Gastroesophageal sphincter (tissue), 4 donors: Measurements from ENCODE around the gene PKN1. TPM values are rescaled to one million over a fixed set of nuclear protein-coding genes. Genes with fewer than 3 reads are reported as not detected.

ENCODE experiments used
- ATAC-seq: fragments of 150-250 bp; one replicate; pipeline ENCODE4 v1.9.1; 2016; ENCODE audit warnings: mild to moderate bottlenecking, moderate library complexity
- H3K27ac ChIP-seq, 4 donors: fragments of 200-600 bp; sonication (generic) in 3 of 4; 1 replicate in 3 of 4; 2 replicates in 1 of 4; pipeline ENCODE4 v1.5.1; 2016 to 2019
- H3K27me3 ChIP-seq: fragments of 200-600 bp; sonication (generic); one replicate; pipeline ENCODE4 v1.5.1; 2019
- H3K36me3 ChIP-seq, 2 donors: fragments of 200-600 bp; sonication (generic); one replicate each; pipeline ENCODE4 v1.5.1; 2019; ENCODE audit warnings: control low read depth in 1 of 2
- H3K4me1 ChIP-seq, 3 donors: fragments of 200-600 bp; sonication (generic); 1 replicate in 2 of 3; 2 replicates in 1 of 3; pipeline ENCODE4 v1.5.1; 2016 to 2019; ENCODE audit warnings: control low read depth in 2 of 3
- H3K4me3 ChIP-seq, 2 donors: fragments of 200-600 bp; sonication (generic); one replicate each; pipeline ENCODE4 v1.5.1; 2019; ENCODE audit warnings: mild to moderate bottlenecking in 1 of 2, moderate library complexity in 1 of 2
- H3K9me3 ChIP-seq, 3 donors: fragments of 200-600 bp; sonication (generic); one replicate each; pipeline ENCODE4 v1.5.1; 2017 to 2019; ENCODE audit warnings: control low read depth in 2 of 3
- CTCF ChIP-seq, 4 experiments: fragments of 200-600 bp in 2 of 4; fragments of 450-650 bp in 2 of 4; sonication (generic) in 1 of 4; IDR thresholded peaks; one replicate each; pipeline ENCODE4 v1.5.1; 2017 to 2019; ENCODE audit warnings: antibody characterized with exemption in 4 of 4, mild to moderate bottlenecking in 2 of 4, moderate library complexity in 2 of 4
- EP300 ChIP-seq: sonication (generic); formaldehyde crosslinking; IDR thresholded peaks from one replicate; pipeline ENCODE4 v1.6.1; 2017; ENCODE audit warnings: antibody characterized with exemption, mild to moderate bottlenecking
- POLR2A ChIP-seq, 2 donors: fragments of 450-650 bp; IDR thresholded peaks; one replicate each; pipeline ENCODE4 v1.6.1; 2017; ENCODE audit warnings: antibody characterized with exemption in 2 of 2, mild to moderate bottlenecking in 2 of 2, moderate library complexity in 1 of 2
- POLR2AphosphoS5 ChIP-seq: sonication (generic); formaldehyde crosslinking; IDR thresholded peaks from one replicate; pipeline ENCODE4 v1.6.1; 2017; ENCODE audit warnings: antibody characterized with exemption
- WGBS, 2 donors: methylation state at CpG; one replicate each; pipeline ENCODE4 v1.1.5; 2018; ENCODE audit warnings: low coverage in 1 of 2; 5-methylcytosine and 5-hydroxymethylcytosine counted together
- total RNA-seq, 4 donors: library from RNA; depleted of rRNA; stranded (reverse); fragments of >200 nt; gene quantifications; one replicate each; pipeline ENCODE4 v1.1.0, GENCODE V29; 2016

Gene PKN1
- total RNA-seq, 4 donors from 2014 or later: 98.2 to 286 (median 139) TPM

GRCh38 chr19:14517446-14517839, 84.3 kb downstream of the PKN1 start:
- 2% methylated on average over 9 of the region's 32 CpGs; no CpG with 5 or more reads in 1 of the 2 donors for WGBS, 2 donors
- peaks cover 0 to 50% (median 30%) of the 10 kb centered on the region in 3 donors for H3K4me1 ChIP-seq

GRCh38 chr19:14517840-14518505, 84.9 kb downstream of the PKN1 start, which contains the start of gene DNAJB1:
Gene DNAJB1 (minus strand): TSS chr19:14518397. CDS start chr19:14518349, 48 bp downstream.
- H3K9me3 ChIP-seq: no peaks in the 10 kb centered on the region
- H3K27me3 ChIP-seq: no peaks in the 10 kb centered on the region
- peak; percentile 90 for ATAC-seq
- H3K4me3 ChIP-seq: peak within 1 kb of the TSS; percentile 82 to 94
- peak within 1 kb of the TSS; percentile 96 to 99 (median 98) for H3K27ac ChIP-seq
- WGBS, 2 donors: 2% methylated on average over 9 of the region's 82 CpGs; no CpG with 5 or more reads in 1 of the 2 donors
- H3K36me3 ChIP-seq: peaks cover 0 to 39% of the 10 kb centered on the region in 2 donors
- TF ChIP-seq POLR2A (IDR thresholded peaks at IDR 0.05) (peak; percentile 97 to 98), CTCF (IDR thresholded peaks at IDR 0.05) (no peak), POLR2AphosphoS5 (peak; percentile 95), EP300 (no peak)
- H3K4me1 ChIP-seq: peaks cover 0 to 50% (median 30%) of the 10 kb centered on the region in 3 donors

More at GRCh38 chr19:14517446-14517839, 84.3 kb downstream of the PKN1 start:
- no peaks in the 10 kb centered on the region for H3K9me3 ChIP-seq
- H3K27ac ChIP-seq: peak overlapping the region; percentile 96 to 99 (median 98)
- peaks cover 0 to 41% of the 10 kb centered on the region in 2 donors for H3K36me3 ChIP-seq
- peak overlapping the region; percentile 82 to 94 for H3K4me3 ChIP-seq
- ATAC-seq: no peak
- no peak for TF ChIP-seq POLR2A (IDR thresholded peaks at IDR 0.05)
- TF ChIP-seq POLR2AphosphoS5: no peak
- TF ChIP-seq CTCF (IDR thresholded peaks at IDR 0.05): no peak
- TF ChIP-seq EP300: no peak
- H3K27me3 ChIP-seq: no peaks in the 10 kb centered on the region

- ATAC-seq: no peak
- H3K27me3 ChIP-seq: no peaks in the 10 kb centered on the region
- H3K27ac ChIP-seq: peak overlapping the region; percentile 64 to 99 (median 98)
- TF ChIP-seq CTCF (IDR thresholded peaks at IDR 0.05) (no peak), POLR2AphosphoS5 (no peak), POLR2A (IDR thresholded peaks at IDR 0.05) (no peak), EP300 (no peak)
- H3K36me3 ChIP-seq: peaks cover 0 to 25% of the 10 kb centered on the region in 2 donors
- 89 to 94% methylated on average over 13 to 18 of the region's 22 CpGs for WGBS, 2 donors
- H3K9me3 ChIP-seq: no peaks in the 10 kb centered on the region
- peaks cover 0 to 40% (median 30%) of the 10 kb centered on the region in 3 donors for H3K4me1 ChIP-seq
- no peak overlapping the region for H3K4me3 ChIP-seq
Measured at GRCh38 chr19:14519245-14519859, 86.2 kb downstream of the PKN1 start.

- no peak for TF ChIP-seq POLR2A (IDR thresholded peaks at IDR 0.05)
- no peak for TF ChIP-seq POLR2AphosphoS5
- TF ChIP-seq CTCF (IDR thresholded peaks at IDR 0.05): no peak
- TF ChIP-seq EP300: no peak
- H3K27me3 ChIP-seq: no peaks in the 10 kb centered on the region
- H3K4me3 ChIP-seq: no peak overlapping the region
- H3K27ac ChIP-seq: peak overlapping the region in 3 of 4 donors; percentile 97 to 99 (median 99)
- peaks cover 0 to 34% (median 25%) of the 10 kb centered on the region in 3 donors for H3K4me1 ChIP-seq
- WGBS, 2 donors: 14% methylated on average over 1 of the region's 2 CpGs; no CpG with 5 or more reads in 1 of the 2 donors
- H3K9me3 ChIP-seq: no peaks in the 10 kb centered on the region
- ATAC-seq: no peak
- peaks cover 0 to 19% of the 10 kb centered on the region in 2 donors for H3K36me3 ChIP-seq
Measured at GRCh38 chr19:14519860-14520407, 86.8 kb downstream of the PKN1 start.
